Measurements from ENCODE around the gene ZNF318. TPM values are rescaled to one million over a fixed set of nuclear protein-coding genes. Genes with fewer than 3 reads are reported as not detected.

The ZNF318 gene
- total and polyA plus RNA-seq, 2 donors (not counting 1 experiment from before 2014, with no cell fraction given): 79.7 to 91.8 TPM

GRCh38 chr6:43297644-43298564 lies 71.5 kb downstream of the ZNF318 start, which contains the start of gene SLC22A7:
SLC22A7 (plus strand) TSS chr6:43298260; CDS start chr6:43298359, 99 bp downstream.
- Histone ChIP-seq H3K9ac (ENCODE audit: low read length) (no peak within 1 kb of the TSS), H3K9me3 (ENCODE audit: control extremely low read depth in 1 of 3, control insufficient read depth in 2 of 3, insufficient read depth in 1 of 3, low read length in 2 of 3) (no peaks in the 10 kb centered on the region), H3K36me3 (replicated peaks in 1 of 2; ENCODE audit: control extremely low read depth in 1 of 2, control insufficient read depth in 1 of 2, extremely low read depth in 1 of 2, insufficient read depth in 2 of 2, low read length in 1 of 2) (no peaks in the 10 kb centered on the region), H3K79me2 (ENCODE audit: control insufficient read depth, insufficient read depth, low read length) (no peaks in the 10 kb centered on the region), H2AFZ (ENCODE audit: insufficient read depth, low read depth, low read length, poor library complexity, severe bottlenecking) (no peak within 1 kb of the TSS), H3K4me2 (replicated peaks; ENCODE audit: low read depth, low read length, poor library complexity, severe bottlenecking) (no peak within 1 kb of the TSS), H4K20me1 (ENCODE audit: control insufficient read depth, insufficient read depth, low read length, poor library complexity, severe bottlenecking) (no peaks in the 10 kb centered on the region), H3K27ac (ENCODE audit: low read length in 2 of 2) (no peak within 1 kb of the TSS), H3K4me3 (ENCODE audit: control extremely low read depth in 1 of 5, extremely low read depth in 1 of 5, insufficient read depth in 1 of 5, low read depth in 2 of 5, low read length in 4 of 5) (no peak within 1 kb of the TSS), H3K27me3 (replicated peaks in 1 of 4; ENCODE audit: control extremely low read depth in 1 of 4, control insufficient read depth in 3 of 4, insufficient read depth in 4 of 4, low read length in 3 of 4) (peaks cover 0 to 19% (median 1%) of the 10 kb centered on the region in 4 experiments), H3K4me1 (ENCODE audit: control insufficient read depth in 2 of 2, insufficient read depth in 2 of 2, low read length in 2 of 2) (no peaks in the 10 kb centered on the region)
- CTCF ChIA-PET: interaction anchor here (1.7 to 3.6 kb wide), 2 partner anchors 10 to 34 kb away, joined by 4 to 19 read pairs; partner anchors contain the start of gene CRIP3
- POLR2A ChIA-PET: interaction anchor here (0.6 kb wide), 1 partner anchor 22 kb away, joined by 4 read pairs; no protein-coding TSS in a partner anchor
- no peaks in the 10 kb centered on the region for H3K9me3 Mint-ChIP-seq (ENCODE audit: insufficient read depth)
- no peak for TF ChIP-seq CTCF (IDR thresholded peaks at IDR 0.05)
- no peak for TF ChIP-seq EZH2 (IDR thresholded peaks at IDR 0.05; ENCODE audit: borderline replicate concordance, insufficient read depth, low read depth, low read length, poor library complexity, severe bottlenecking)
- peaks cover 14% of the 10 kb centered on the region for H3K27me3 Mint-ChIP-seq
- H3K4me3 Mint-ChIP-seq: no peak within 1 kb of the TSS
- WGBS (ENCODE audit: insufficient coverage): 83% methylated on average over 10 of the region's 10 CpGs
- ATAC-seq (ENCODE audit: low read depth) (no peak), DNase-seq (no peak)
- H3K4me1 Mint-ChIP-seq: peaks cover 4% of the 10 kb centered on the region
- intact Hi-C loops (cut with micrococcal nuclease): no loop called here
- H3K27ac Mint-ChIP-seq: no peak within 1 kb of the TSS

Data from B cell (primary cell).